ENCODE measurements around the gene SNX14.

SNX14 gene

GRCh38 chr6:85465762-85466161, 127.9 kb downstream of the SNX14 start:
- no peak for TF ChIP-seq ZFP3 (CRISPR knock-in tag; IDR thresholded peaks at IDR 0.05)
- TF ChIP-seq TCF4 (CRISPR knock-in tag; IDR thresholded peaks at IDR 0.05; ENCODE audit: borderline replicate concordance), result no peak
- no peak for TF ChIP-seq RARB (CRISPR knock-in tag; IDR thresholded peaks at IDR 0.05)
- TF ChIP-seq ARNTL (CRISPR knock-in tag; IDR thresholded peaks at IDR 0.05; ENCODE audit: borderline replicate concordance, low read depth), result no peak
- TF ChIP-seq ESRRG (CRISPR knock-in tag; IDR thresholded peaks at IDR 0.05), result no peak
- TF ChIP-seq BACH2 (CRISPR knock-in tag; IDR thresholded peaks at IDR 0.05; ENCODE audit: borderline replicate concordance), result no peak
- ATAC-seq, result no peak

DNA sequence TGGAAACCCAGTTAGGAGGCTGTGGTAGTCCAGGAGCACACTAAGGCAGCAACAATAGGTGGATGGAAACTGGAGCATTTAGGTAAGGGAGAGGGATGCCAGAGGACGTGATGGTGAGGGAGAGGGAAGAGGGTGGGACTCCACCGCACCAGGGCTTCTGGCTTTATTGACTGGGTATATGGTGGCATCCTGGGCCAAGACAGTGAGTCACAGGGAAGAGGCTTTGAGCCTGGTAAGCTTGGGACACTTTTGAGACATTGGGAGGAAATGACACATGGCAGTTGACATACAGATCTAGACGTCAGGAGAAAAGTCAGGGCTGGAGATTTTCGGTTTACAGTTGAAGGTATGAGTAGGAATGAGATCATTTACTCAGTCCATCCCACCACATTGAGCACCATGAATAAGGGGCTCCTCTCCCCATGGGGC, 128.9 kb downstream of the SNX14 start:
- peak; percentile 63 for ATAC-seq
- TF ChIP-seq RARB (CRISPR knock-in tag; IDR thresholded peaks at IDR 0.05) (peak; percentile 44; the same call in 1 of the 2 replicates), ZNF8 (CRISPR knock-in tag; IDR thresholded peaks at IDR 0.05) (no peak), ZC3H10 (CRISPR knock-in tag; IDR thresholded peaks at IDR 0.05) (peak; percentile 80; the same call in 1 of the 2 replicates), TOX (CRISPR knock-in tag; IDR thresholded peaks at IDR 0.05; ENCODE audit: borderline replicate concordance) (peak; percentile 84; the same call in 1 of the 2 replicates)
- TF ChIP-seq, protein P1, sequence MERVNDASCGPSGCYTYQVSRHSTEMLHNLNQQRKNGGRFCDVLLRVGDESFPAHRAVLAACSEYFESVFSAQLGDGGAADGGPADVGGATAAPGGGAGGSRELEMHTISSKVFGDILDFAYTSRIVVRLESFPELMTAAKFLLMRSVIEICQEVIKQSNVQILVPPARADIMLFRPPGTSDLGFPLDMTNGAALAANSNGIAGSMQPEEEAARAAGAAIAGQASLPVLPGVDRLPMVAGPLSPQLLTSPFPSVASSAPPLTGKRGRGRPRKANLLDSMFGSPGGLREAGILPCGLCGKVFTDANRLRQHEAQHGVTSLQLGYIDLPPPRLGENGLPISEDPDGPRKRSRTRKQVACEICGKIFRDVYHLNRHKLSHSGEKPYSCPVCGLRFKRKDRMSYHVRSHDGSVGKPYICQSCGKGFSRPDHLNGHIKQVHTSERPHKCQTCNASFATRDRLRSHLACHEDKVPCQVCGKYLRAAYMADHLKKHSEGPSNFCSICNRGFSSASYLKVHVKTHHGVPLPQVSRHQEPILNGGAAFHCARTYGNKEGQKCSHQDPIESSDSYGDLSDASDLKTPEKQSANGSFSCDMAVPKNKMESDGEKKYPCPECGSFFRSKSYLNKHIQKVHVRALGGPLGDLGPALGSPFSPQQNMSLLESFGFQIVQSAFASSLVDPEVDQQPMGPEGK (CRISPR knock-in tag; IDR thresholded peaks at IDR 0.05; ENCODE audit: borderline replicate concordance), result no peak

GRCh38 chr6:85464260-85464644, 129.4 kb downstream of the SNX14 start:
- peak; percentile 76 for ATAC-seq
- TF ChIP-seq, protein P2, sequence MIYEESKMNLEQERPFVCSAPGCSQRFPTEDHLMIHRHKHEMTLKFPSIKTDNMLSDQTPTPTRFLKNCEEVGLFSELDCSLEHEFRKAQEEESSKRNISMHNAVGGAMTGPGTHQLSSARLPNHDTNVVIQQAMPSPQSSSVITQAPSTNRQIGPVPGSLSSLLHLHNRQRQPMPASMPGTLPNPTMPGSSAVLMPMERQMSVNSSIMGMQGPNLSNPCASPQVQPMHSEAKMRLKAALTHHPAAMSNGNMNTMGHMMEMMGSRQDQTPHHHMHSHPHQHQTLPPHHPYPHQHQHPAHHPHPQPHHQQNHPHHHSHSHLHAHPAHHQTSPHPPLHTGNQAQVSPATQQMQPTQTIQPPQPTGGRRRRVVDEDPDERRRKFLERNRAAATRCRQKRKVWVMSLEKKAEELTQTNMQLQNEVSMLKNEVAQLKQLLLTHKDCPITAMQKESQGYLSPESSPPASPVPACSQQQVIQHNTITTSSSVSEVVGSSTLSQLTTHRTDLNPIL (CRISPR knock-in tag; IDR thresholded peaks at IDR 0.05; ENCODE audit: low read depth), result no peak
- TF ChIP-seq GLIS3 (CRISPR knock-in tag; IDR thresholded peaks at IDR 0.05) (no peak), ZNF70 (CRISPR knock-in tag; IDR thresholded peaks at IDR 0.05) (no peak), RARB (CRISPR knock-in tag; IDR thresholded peaks at IDR 0.05) (no peak), BACH2 (CRISPR knock-in tag; IDR thresholded peaks at IDR 0.05; ENCODE audit: borderline replicate concordance) (no peak), ESRRG (CRISPR knock-in tag; IDR thresholded peaks at IDR 0.05) (no peak), ZNF565 (CRISPR knock-in tag; conservative IDR thresholded peaks at IDR 0.05; ENCODE audit: low read depth) (no peak), TSHZ2 (CRISPR knock-in tag; IDR thresholded peaks at IDR 0.05) (no peak), CSRNP3 (CRISPR knock-in tag; IDR thresholded peaks at IDR 0.05) (no peak), OSR1 (CRISPR knock-in tag; IDR thresholded peaks at IDR 0.05) (no peak), ZFP30 (CRISPR knock-in tag; IDR thresholded peaks at IDR 0.05) (no peak), ZNF8 (CRISPR knock-in tag; IDR thresholded peaks at IDR 0.05) (no peak), ISL1 (CRISPR knock-in tag; IDR thresholded peaks at IDR 0.05) (peak; percentile 60), TCF4 (CRISPR knock-in tag; IDR thresholded peaks at IDR 0.05; ENCODE audit: borderline replicate concordance) (no peak), PPARA (CRISPR knock-in tag; IDR thresholded peaks at IDR 0.05; ENCODE audit: borderline replicate concordance) (no peak), TOX (CRISPR knock-in tag; IDR thresholded peaks at IDR 0.05; ENCODE audit: borderline replicate concordance) (peak; percentile 76; the same call in 1 of the 2 replicates), ZC3H10 (CRISPR knock-in tag; IDR thresholded peaks at IDR 0.05) (peak; percentile 89), CSDC2 (CRISPR knock-in tag; IDR thresholded peaks at IDR 0.05) (no peak), ARNTL (CRISPR knock-in tag; IDR thresholded peaks at IDR 0.05; ENCODE audit: borderline replicate concordance, low read depth) (no peak), POU6F1 (CRISPR knock-in tag; IDR thresholded peaks at IDR 0.05; ENCODE audit: borderline replicate concordance, low read depth) (no peak)
- TF ChIP-seq, protein P1 (CRISPR knock-in tag; IDR thresholded peaks at IDR 0.05; ENCODE audit: borderline replicate concordance), result no peak
